Measurements from ENCODE around the gene DMXL1.

DNA sequence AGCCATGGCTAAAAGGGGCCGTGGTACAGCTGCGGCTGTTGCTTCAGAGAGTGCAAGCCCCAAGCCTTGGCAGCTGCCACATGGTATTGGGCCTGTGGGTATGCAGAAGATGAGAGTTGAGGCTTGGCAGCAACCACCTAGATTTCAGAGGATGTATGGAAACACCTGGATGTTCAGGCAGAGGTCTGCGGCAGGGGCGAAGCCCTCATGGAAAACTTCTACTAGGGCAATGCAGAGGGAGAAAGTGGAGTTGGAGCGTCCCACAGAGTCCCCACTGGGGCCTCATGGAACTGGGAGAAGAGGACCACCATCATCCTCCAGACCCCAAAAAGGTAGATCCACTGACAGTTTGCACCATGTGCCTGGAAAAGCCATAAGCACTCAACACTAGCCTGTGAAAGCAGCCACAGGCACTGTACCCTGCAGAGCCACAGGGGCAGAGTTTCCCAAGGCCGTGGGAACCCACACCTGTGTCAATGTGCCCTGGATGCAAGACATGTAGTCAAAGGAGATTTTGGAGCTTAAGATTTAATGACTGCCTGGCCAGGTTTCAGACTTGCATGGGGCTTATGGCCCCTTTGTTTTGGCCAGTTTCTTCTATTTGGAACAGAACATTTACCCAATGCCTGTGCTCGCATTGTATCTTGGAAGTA is 65.9 kb downstream of the DMXL1 start:
- no peak for TF ChIP-seq ZNF747 (tag by site-specific recombination; IDR thresholded peaks at IDR 0.05)
- TF ChIP-seq ZNF24 (tag by site-specific recombination; IDR thresholded peaks at IDR 0.05) = no peak
- TF ChIP-seq MEIS1 (CRISPR knock-in tag; IDR thresholded peaks at IDR 0.05; ENCODE audit: borderline replicate concordance) = no peak
- no peak for TF ChIP-seq CTCF (tag by site-specific recombination; IDR thresholded peaks at IDR 0.05)
- TF ChIP-seq ZSCAN23 (tag by site-specific recombination; IDR thresholded peaks at IDR 0.05) = no peak
- no peak for TF ChIP-seq ATF2 (tag by site-specific recombination; IDR thresholded peaks at IDR 0.05; ENCODE audit: low read depth)
- no peak for TF ChIP-seq ZNF23 (tag by site-specific recombination; IDR thresholded peaks at IDR 0.05; ENCODE audit: borderline replicate concordance)
- TF ChIP-seq, protein P1, sequence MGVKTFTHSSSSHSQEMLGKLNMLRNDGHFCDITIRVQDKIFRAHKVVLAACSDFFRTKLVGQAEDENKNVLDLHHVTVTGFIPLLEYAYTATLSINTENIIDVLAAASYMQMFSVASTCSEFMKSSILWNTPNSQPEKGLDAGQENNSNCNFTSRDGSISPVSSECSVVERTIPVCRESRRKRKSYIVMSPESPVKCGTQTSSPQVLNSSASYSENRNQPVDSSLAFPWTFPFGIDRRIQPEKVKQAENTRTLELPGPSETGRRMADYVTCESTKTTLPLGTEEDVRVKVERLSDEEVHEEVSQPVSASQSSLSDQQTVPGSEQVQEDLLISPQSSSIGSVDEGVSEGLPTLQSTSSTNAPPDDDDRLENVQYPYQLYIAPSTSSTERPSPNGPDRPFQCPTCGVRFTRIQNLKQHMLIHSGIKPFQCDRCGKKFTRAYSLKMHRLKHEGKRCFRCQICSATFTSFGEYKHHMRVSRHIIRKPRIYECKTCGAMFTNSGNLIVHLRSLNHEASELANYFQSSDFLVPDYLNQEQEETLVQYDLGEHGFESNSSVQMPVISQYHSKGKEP (tag by site-specific recombination; IDR thresholded peaks at IDR 0.05) = no peak
- TF ChIP-seq ZNF670 (tag by site-specific recombination; IDR thresholded peaks at IDR 0.05; ENCODE audit: low read depth) = no peak
- TF ChIP-seq ZNF274 (IDR thresholded peaks at IDR 0.05; ENCODE audit: low read length) = no peak
- TF ChIP-seq ZNF274 (tag by site-specific recombination; IDR thresholded peaks at IDR 0.05; ENCODE audit: borderline replicate concordance) = no peak
- no peak for TF ChIP-seq ZNF324 (tag by site-specific recombination; IDR thresholded peaks at IDR 0.05)
- TF ChIP-seq YY1 (tag by site-specific recombination; IDR thresholded peaks at IDR 0.05) = no peak
- no peak for TF ChIP-seq ZNF549 (tag by site-specific recombination; IDR thresholded peaks at IDR 0.05)

Data from HEK293 (cell line).